SKM-1 treated with dmso at 0.1 percent for 144 hours (cell line): ENCODE data around the gene KIF16B.

Source experiments
- DNase-seq: peaks from one replicate; lab custom pipeline; 2025; ENCODE audit not compliant: unreplicated experiment; lab: John Stamatoyannopoulos, UW

The KIF16B gene

DNA sequence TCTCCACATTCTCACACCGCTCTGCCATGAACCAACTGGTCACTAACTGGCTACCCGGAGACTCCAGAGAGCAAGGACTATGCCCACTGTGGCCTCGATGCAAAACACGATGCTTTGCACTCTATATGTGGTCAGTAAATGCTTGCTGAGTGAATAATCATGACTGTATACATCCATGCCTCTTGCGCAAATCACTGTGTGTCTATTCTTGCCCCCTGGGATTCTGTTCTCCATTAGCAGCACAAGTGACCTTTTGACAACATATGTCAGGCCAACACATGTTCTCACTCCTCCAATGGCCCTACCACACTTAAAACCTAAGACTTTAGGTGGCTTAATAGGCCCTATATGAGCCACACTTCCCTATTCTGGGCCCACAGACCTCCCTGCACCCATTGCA is 16.9 kb downstream of the KIF16B start:
- DNase-seq = no peak

DNA sequence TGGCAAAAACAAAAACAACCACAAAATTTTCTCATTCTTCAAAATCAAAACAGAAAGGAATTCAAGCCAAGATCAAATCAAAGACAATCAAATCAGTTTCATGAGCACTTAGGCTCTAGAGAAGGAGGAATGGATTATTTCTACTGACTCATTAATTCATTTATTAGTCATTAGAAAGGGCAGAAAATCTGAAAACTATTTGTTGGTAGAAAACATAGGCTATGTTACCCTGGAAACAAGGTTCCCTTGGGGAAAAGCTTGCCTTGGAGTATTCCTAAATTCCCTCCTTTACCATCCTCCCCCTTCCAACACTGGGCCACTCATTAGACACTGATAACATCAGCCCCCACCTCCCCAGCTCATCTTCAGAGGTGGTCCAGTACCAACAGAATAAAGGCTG is 17.5 kb downstream of the KIF16B start:
- DNase-seq = no peak

DNA sequence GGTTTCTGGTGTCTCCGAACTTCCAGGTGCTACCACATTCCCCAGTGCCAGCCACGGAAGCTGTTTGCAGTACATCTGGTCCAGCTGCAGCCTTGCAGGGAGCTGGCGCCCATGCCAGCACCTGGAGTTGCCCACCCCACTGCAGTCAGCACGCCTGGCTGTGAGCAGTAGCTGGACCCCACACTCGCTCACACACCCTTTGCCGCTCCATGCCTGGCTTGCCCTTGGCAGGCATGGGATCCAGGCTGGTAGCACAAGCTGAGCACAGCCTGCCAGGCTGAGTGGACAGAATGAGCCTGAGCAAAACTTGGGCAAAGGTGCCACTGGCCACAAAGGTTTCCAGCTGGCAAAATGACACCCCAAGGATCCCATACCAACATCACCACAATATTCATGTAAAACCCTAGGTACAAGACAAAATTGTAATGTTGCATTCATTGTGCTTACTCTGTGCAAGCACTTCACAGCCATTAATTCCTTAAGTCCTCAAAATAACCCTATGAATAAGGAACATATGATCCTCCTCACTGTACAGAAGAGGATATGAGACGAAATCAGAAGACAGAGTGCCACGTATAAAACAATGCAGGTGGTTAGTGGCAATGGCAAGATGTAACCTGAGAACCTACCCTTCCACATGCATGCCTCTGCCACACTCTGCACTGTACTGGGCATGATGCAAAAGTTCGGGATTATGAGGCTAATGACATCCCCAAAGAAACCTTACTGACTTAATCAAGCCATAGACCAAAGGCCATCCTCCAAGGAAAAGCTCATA is 18.3 kb downstream of the KIF16B start:
- no peak for DNase-seq

DNA sequence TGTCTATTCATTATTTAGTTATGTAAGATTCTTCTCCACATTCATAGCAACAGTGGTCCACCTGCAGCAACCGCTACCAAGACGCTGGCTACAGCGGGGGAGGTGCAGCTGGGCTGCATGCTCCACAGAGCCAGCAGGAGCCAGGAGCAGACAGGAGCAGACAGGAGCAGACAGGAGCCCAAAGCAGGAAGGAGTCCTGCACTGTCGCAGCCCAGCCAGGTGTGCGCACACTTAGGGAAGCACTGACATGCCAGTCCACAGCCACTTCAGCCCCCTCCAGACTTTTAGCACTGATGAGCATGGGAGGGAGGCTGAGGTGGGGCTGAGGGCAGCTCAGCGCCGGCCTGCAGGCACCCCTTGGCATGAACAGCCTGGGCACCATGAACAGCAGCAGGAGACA is 19.6 kb downstream of the KIF16B start:
- DNase-seq = no peak

- DNase-seq = no peak
These were observed 20.1 kb downstream of the KIF16B start for GRCh38 chr20:16553101-16553500.

GRCh38 chr20:16552015-16552414 is 21.2 kb downstream of the KIF16B start:
- no peak for DNase-seq

DNA sequence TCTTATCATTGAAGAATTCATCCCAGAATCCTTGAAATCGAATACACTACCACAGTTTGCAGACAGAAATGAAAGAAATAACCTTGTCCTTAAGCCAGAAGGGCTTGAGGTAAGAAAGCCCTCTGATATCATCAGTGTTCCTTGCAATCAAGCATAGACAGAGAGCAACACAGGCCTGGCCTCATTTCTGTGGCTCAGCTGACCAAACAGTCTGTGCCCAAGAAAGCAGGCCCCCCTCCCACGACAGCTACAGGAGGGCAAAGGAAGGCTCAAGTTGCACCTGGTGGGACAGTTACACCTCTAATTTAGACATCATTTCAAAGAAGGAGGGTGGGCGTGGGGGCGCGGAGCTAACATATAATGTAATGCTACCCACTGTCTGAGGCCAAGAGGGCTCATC is 21.6 kb downstream of the KIF16B start:
- no peak for DNase-seq

DNA sequence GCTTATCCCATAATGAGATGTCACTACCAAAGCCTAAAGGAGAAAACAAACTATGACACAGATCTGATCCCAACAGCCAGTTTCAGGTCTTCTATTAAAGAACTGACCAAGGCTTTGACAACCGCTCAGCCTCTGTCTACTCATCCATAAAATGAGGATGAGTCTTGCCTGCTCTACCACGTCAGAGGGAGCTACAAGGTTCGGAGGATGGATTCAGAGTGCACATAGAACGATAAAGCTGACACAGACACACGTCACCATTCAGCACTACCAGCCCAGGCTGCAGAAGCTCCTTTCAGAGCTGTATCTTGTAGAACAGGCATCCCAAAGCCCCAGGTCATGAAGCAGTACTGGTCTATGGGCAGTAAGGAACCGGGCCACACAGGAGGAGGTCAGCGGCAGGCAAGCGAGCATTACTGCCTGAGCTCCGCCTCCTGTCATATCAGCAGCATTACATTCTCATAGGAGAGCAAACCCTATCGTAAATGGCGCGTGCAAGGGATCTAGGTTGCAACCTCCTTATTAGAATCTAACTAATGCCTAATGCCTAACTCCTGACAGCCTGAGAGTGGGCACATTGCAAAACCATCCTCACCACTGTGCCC is 25.1 kb downstream of the KIF16B start:
- DNase-seq = no peak

DNA sequence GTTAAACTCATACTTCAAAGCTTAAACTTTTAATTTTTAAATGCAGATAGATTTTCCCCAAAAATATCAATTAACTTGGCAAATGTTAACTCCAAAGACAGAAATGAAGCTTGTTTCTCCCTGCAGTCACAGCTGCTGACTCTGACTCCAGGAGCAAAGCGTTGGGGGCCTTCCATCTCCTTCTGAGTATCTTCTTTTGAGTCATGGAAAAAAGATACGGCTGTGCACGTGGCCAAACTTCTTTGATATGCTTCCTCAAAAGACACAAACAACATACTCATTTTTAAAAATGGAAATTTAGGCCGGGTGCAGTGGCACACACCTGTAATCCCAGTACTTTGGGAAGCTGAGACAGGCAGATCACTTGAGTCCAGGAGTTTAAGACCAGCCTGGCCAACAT is 28.3 kb downstream of the KIF16B start:
- DNase-seq = no peak

DNA sequence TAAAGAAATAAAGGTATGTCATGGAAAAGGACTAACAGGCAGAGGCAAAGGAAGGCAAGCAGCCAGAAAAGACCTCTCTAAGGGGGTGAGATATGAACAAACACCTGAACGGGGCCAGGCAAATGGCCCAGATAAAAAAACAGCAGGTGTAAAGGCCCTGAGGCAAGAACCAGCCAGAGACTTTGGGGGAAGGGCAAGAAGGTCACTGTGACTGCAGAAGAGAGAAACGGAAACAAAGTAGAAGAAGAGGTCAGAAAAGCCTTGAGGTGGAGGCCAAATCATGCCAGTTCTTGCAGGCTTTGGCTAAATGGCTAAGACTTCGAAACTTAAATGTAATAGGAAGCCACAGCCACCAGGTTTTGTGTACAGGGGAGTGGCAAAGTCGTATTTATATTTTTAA is 30.8 kb downstream of the KIF16B start:
- DNase-seq = no peak

DNA sequence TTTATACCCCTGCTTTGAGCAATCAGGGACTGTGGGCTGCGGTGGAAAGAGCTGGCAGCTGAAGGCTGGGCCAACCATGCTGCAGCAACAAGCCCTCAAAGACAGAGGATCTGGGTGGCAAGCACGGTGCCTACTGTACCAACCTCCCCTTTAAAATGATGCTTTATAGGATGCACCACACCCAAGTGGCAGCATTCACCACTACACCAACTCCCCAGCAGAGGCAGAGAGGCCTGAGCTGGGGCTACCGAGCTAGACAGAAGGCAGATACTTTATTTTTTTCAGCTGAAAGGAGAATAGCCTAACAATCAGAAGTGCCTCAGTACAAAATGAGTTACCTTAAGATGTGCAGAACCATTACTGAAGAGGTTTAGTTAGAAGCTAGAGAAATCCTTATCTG is 31.4 kb downstream of the KIF16B start:
- no peak for DNase-seq

- DNase-seq = no peak
These were observed 32.0 kb downstream of the KIF16B start for GRCh38 chr20:16541226-16541625.

DNA sequence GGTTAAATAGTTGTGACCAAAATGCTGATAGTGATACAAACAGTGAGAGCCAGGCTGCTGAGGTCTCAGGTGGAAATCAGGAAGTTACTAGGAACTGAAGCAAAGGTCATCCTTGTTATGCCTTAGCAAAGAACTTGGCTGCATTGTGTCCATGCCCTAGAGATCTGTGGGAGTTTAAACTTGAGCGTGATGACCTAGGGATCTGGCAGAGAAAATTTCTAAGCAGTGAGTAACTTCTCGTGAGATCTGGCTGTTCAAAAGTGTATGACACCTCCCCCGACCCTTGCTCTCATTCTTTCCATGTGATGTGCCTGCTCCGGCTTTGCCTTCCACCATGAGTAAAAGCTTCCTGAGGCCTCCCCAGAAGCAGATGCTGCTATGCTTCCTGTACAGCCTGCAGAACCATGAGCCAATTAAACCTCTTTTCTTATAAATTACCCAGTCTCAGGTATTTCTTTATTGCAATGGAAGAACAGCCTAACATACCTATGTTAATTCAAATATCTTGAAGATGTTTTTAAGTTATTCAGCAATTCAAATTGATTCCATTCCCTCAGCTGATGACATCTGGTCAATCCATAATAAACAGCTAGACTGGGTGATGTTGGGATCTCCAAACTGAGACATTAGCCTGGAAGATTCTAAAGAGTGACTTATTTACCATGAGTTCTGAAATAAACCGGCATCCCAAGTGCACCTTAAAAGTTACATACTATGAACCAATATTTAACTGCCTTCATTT is 33.8 kb downstream of the KIF16B start:
- DNase-seq = no peak

DNA sequence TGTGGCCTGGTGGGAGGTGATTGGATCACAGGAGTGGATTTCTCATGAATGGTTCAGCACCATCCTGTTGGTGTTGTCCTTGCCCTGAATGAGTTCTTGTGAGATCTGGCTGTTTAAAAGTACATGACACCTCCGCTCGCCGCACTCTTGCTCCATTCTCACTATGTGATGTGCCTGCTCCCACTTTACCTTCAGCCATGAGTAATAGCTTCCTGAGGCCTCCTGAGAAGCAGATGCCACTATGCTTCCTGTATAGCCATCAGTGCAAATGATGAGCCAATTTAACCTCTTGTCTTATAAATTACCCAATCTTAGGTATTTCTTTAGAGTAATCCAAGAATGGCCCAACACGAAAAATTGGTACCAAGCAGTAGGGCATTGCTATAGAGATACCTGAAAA is 34.5 kb downstream of the KIF16B start:
- no peak for DNase-seq

DNA sequence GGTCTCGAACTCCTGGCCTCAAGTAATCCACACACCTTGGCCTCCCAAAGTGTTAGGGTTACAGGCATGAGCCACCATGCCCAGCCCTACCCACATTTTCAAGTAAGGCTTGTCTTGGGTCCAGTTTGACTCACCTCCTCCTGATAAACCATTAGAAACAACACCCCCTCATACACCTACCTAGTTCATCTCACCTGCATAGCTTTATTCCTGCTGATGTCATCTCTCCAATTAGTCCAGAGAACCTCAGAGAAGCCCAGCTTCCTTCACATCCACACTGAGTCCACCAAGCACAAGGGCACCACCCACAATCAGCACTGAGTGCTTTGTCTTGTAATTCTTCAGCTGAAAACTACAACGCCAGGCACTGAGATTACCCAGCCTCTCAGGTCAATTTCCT is 35.3 kb downstream of the KIF16B start:
- no peak for DNase-seq

DNA sequence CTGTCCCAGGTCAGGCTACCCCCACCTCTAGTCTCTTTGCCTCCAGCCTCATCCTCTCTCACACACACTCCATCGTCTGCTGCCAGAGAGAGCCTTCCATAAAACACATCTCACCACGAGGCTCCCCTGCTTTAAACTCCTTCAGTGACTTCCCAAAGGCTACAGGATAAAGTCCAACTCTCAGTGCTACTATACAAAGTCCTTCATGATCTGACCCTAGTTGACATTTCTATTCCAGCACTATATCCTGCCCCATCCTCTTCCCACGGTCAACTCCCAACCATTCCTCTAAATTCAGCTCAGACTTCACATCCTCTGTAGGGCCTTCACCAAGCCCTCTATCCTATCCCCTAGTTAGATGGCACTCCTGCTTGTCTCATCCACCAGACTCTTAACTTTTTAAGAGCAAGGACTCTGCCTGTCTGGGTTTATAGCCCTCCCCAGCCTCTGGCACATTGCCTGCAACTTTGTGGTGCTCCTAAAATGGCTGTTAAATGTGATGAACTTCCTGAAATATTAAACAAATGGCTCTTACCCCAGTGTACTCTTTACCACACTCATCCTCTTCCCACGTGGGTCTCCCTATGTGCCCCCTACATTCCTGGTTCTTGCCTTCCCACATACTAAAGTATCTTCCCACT is 36.1 kb downstream of the KIF16B start:
- no peak for DNase-seq

- DNase-seq = no peak
These were observed 38.0 kb downstream of the KIF16B start for GRCh38 chr20:16535277-16535676.

DNA sequence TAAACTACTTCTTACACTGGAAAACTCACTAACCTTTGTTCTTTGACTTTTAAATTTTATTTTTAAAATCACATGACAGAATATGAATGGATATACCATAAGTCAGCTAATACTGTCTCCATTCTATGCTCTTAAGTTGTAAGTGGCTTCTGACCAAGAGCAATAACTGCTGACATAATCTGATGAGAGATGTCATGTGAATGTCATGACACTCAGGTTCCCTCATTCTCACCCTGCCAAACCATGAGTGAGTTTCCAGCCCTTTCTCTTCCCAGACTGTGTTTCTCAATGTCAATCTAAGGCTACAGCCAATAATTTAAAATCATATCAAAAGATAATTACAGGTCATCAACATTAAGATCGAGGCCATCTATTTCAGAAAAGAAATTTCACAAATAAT is 39.7 kb downstream of the KIF16B start:
- DNase-seq = no peak

GRCh38 chr20:16531485-16531884 is 41.8 kb downstream of the KIF16B start:
- no peak for DNase-seq

GRCh38 chr20:16530201-16530681 is 43.0 kb downstream of the KIF16B start:
- no peak for DNase-seq

GRCh38 chr20:16528078-16528477 is 45.2 kb downstream of the KIF16B start:
- DNase-seq = no peak

- DNase-seq = no peak
These were observed 45.8 kb downstream of the KIF16B start for GRCh38 chr20:16527438-16527837.
